Middle frontal gyrus (tissue), 1 donor: Measurements from ENCODE around the gene PANK2.
"Not testable (repeated sequence)": the region's sequence is repeated elsewhere in the genome, so short reads cannot be mapped to it uniquely, and the experiment has no call there.

Source experiments
- DNase-seq: peaks from one replicate; pipeline ENCODE4 v3.0.0-alpha.2; 2015; ENCODE audit warnings: low spot score; ENCODE audit errors: extremely low spot score

Gene PANK2

GRCh38 chr20:3869839-3870634, 19.1 kb upstream of the PANK2 start:
- DNase-seq: no peak

- DNase-seq: no peak
Observed at GRCh38 chr20:3871550-3872265, 17.5 kb upstream of the PANK2 start.

GRCh38 chr20:3873507-3873906, 15.7 kb upstream of the PANK2 start:
- DNase-seq: no peak

- DNase-seq: no peak
Observed at GRCh38 chr20:3874194-3874844, 14.9 kb upstream of the PANK2 start.

- DNase-seq: no peak
Observed at GRCh38 chr20:3875378-3875974, 13.7 kb upstream of the PANK2 start.

GRCh38 chr20:3876000-3876399, 13.2 kb upstream of the PANK2 start:
- no peak for DNase-seq

GRCh38 chr20:3876676-3877075, 12.5 kb upstream of the PANK2 start:
- DNase-seq: no peak

- not testable (repeated sequence) for DNase-seq
Observed at GRCh38 chr20:3878921-3879274, 10.3 kb upstream of the PANK2 start.

- DNase-seq: no peak
Observed at GRCh38 chr20:3885715-3886114, 3.5 kb upstream of the PANK2 start.

- DNase-seq: no peak
Observed at GRCh38 chr20:3887876-3888620, 1.1 kb upstream of the PANK2 start.

GRCh38 chr20:3889489-3890397, 556 bp downstream of the PANK2 start:
- DNase-seq: no peak

- no peak for DNase-seq
Observed at GRCh38 chr20:3890398-3890751, 1.2 kb downstream of the PANK2 start.

GRCh38 chr20:3890999-3891929, 2.1 kb downstream of the PANK2 start:
- no peak for DNase-seq

- DNase-seq: no peak
Observed at GRCh38 chr20:3894796-3895195, 5.6 kb downstream of the PANK2 start.

- no peak for DNase-seq
Observed at GRCh38 chr20:3896302-3896701, 7.1 kb downstream of the PANK2 start.

GRCh38 chr20:3896853-3897583, 7.8 kb downstream of the PANK2 start:
- no peak for DNase-seq

- not testable (repeated sequence) for DNase-seq
Observed at GRCh38 chr20:3898181-3898580, 9.0 kb downstream of the PANK2 start.

- no peak for DNase-seq
Observed at GRCh38 chr20:3898639-3899038, 9.5 kb downstream of the PANK2 start.
